Stimulated activated CD4-positive, alpha-beta T cell treated with anti-CD3 and anti-CD28 coated beads, Interleukin-12 subunit alpha, Interleukin-12 subunit beta, amount 100 ng/mL, for 4 hours (primary cell): ENCODE results near the gene IL17REL.
A peak's percentile ranks its signal among the peaks of the same experiment; 100 is the strongest.

Experiments used
- DNase-seq: peaks from one replicate; pipeline ENCODE4 v3.0.0-alpha.2; 2020

Gene IL17REL

GRCh38 chr22:50020606-50021005, 8.0 kb upstream of the IL17REL start:
- no peak for DNase-seq

DNA sequence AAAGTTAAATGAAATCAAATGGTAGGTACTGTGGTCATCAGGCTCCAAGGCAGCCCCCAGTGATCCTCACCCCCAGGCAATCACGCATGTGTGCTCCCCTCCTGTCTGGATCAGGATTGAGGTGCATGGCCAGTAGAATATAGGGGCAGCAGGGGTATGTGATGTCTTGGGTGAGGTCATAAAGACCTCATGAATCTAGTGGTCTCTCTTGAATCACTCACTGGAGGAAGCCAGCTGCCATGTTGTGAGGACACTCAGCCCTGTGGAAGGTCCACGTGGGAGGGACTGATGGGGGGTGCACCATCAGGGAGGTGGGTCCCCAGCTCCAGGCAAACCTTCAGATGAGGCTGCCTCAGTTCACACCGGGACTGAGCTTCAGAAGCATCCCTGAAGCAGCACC, 6.8 kb upstream of the IL17REL start:
- DNase-seq: no peak

DNA sequence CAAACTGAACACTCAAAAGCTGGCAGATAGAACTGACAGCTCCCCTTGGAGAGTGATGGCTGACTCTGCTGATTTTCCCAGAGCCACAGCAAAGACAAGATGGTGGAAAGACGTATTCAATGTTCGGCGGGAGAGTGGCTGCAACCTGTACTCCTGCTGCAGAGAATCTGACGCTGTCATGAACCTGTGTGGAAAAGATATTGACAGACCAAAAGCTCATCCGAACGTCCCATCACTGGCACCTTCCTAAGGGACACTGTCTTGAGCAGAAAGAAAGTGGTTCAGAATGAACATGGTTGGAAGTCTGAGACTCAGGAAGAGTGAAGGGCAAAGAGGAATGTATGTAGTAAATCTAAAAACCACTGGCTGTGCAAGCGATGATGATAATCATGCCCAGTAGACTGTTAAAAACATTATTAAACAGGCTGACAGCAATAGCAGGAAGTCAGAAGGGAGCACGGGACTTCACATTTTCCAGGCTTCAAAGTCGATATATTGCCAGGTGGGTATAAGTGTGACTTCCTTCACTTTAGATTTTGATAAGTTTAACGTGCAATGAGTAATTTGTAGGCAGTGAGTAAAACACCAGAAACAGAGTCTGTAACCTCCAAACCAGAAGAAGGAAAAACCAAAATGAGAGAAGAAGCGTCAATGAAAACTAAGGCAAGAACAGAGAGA, 6.2 kb upstream of the IL17REL start:
- no peak for DNase-seq

GRCh38 chr22:50017701-50018224, 5.2 kb upstream of the IL17REL start:
- DNase-seq: no peak

- peak; percentile 72 for DNase-seq
These were observed 4.6 kb upstream of the IL17REL start for GRCh38 chr22:50016988-50017700.

DNA sequence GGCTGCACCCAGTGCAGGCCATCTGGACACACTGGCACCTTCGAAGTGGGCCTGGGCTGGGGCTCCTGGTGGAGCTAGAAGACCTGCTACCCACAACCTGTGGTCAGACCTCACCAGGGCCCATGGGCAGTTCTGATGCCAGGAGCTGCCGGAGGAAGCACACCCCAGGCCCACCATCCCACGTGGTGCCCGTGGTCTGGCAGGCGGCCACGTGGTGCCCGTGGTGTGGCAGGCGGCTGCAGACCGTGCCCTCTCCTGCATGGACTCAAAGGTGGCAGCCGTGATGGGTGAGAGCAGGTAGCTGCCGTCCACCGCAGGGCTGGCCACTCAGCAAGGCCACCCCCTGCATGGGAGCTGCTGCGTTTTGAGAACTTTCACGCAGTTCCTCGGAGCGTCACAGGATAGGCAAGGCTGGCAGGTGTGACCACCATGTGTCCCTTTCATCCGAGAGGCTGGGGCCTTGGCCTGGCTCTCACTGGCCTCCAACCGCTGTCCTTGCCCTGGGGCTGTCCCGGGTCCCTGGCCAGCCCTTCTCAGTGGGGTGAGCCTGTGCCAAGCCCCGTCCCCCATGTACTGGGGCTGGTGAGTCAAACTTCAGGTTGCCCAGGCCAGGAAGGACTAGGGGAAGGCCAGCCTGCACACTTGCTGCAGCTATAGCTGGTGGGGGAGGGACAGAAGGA, 3.9 kb upstream of the IL17REL start:
- no peak for DNase-seq

- no peak for DNase-seq
These were observed 3.1 kb upstream of the IL17REL start for GRCh38 chr22:50015451-50016307.

GRCh38 chr22:50014655-50015401, 2.3 kb upstream of the IL17REL start:
- DNase-seq: no peak

DNA sequence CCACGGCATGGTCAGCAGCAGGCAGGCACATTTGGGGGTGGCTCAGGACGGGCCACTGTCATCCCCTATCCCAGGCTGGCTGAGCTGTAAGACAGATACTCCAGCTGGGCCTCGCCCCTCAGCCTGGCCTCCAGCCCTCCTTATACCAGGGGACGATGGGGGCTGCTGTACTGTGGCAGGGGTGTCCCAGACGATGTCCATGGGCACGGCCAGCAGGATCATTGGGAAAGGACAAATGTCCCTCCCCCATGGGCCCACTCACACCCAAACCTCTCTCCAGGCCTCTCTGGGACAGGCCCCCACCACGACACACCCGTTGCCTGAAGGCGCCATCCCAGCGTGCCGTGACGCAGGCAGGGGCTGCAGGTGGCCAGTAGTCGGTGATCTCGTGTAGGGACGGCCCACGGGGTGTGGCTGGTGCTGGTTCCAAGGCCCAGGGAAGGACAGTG, 1.5 kb upstream of the IL17REL start:
- no peak for DNase-seq

DNA sequence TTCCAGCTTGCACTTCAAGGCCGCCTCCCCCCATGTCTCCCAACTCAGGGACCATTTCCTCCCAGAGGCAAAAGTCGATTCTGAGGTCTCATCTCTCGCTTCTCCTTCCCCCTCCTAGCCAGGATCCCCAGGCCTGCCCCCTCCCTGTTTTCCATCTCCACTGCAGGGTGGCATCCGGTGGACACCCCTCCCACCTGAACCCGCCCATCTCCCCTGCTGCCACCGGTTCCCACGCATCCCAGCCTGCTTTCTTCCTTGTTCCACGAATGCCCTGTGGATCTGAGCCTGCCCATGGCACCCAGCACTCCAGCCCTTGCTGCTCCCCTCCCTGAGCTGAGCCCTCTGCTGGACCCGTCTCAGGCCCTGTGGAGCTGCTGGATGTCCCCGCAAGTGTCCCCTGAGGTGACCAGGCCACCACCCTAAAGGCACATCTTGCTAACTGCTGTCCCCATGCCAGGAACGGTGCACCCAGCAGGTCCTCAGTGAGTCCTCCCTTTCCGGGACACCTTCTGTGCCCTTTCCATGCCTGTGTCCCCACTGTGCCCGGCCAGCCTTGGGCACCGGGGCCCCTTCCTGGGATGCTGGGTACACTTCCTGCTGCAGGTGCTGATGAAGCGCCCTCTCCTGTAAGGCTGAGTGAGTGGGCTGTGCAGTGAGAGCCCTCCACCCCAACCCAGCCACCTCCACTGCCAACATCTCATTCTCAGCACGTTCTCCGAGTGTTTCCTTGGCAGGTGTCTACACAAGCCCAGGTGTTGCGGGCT, 936 bp downstream of the IL17REL start:
- DNase-seq: no peak

DNA sequence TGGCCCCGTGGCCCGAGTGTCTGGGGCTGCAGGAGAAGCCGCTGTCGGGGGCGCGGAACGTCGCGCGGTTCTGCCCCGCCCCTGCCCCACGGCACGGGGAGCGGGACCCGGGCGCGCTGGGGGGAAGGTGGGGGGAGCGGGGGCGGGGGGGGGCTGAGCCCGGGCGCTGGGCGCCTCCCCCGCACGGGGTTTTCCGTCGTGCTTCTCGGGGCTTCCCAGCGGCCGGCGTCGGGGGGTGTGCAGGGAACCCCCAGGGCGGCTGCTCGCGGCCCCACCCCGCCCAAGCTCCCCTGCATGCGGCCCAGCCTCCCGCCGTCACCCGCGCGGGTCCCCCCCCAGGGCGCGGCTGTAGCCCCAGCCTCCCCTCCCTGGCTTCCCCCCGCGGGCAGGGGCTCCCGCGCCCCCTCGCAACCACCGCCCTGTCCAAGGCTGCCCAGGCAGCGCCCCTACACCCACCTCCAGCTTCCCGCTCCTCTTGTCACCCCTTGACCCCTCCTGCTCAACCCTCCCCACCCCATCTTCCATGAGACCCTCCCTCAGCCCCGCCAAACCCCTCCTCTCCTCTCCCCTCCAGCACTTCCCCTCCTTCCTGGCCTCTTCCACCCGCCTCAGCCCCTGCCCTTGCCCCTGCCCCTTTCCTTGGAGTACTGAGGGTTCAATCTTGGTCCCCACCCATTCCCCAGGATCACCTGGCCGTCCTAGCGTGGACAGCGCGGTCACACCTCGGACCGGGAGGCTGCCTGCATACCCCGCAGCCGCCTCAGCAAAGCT, 1.7 kb downstream of the IL17REL start:
- peak; percentile 64 for DNase-seq

DNA sequence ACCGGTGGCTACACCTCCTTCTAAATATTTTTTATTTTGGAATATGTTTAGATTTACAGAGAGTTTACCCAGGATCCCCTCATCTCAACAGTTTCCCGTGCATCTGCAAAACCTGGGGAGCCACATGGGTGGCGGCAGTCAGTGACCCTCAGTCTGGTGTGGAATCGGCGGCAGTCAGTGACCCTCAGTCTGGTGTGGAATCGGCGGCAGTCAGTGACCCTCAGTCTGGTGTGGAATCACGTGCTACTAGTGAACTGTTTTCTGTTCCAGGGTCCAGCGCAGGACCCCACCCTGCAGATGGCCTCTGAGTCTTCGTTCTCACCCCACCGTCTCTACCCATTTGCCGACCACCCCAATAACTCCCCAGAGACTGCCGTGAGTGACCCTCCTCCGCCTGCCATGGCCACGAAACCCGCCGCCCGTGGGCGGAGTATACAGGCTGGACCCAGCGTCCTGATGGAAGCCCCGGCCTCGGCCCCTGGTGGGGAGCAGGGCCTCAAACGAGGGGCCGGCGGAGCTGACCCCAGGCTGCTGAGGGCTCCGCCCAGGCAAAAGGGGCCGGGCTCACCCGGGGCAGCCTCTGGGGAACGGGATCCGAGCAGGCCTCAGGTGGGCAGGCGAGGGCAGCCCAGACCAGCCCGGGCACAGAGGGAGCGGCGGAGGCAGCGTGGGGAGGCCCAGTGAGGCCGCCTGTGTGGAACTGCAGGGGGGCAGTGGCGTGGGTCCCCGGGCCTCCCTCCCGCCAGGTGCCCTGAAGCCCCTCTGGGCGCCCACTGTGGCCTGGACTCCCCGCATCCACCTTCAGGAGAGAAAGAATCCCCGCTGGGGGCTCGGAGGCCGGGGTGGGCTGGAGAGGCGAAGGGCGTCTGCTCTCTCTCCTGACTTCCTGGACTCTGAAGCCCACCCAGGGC, 2.5 kb downstream of the IL17REL start:
- DNase-seq: no peak

DNA sequence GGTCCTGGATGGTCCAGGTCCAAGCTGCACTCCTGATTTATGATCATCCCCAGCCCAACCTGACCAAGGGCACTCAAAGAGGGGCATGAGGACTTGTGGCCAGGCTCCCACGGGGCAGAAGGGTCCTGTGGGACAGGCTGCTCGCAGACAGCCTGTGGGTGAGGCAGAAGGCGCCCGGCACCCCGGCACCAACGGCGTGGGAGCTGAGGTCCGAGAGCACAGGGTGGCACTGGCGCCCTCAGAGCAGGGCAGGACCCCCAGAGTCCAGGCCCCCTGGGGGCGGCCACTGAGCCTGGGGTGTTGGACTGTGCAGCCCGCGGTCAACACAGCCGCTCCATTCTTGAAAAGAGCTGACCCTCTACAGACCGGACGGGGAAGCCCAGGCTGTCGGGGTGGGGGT, 3.3 kb downstream of the IL17REL start:
- no peak for DNase-seq

- no peak for DNase-seq
These were observed 4.2 kb downstream of the IL17REL start for GRCh38 chr22:50008151-50009040.

- no peak for DNase-seq
These were observed 5.5 kb downstream of the IL17REL start for GRCh38 chr22:50007057-50007511.

GRCh38 chr22:50004918-50005317, 7.6 kb downstream of the IL17REL start:
- DNase-seq: no peak

- no peak for DNase-seq
These were observed 9.8 kb downstream of the IL17REL start for GRCh38 chr22:50002791-50003190.
